Measurements from ENCODE around the gene CFDP1.

The CFDP1 gene

GRCh38 chr16:75476817-75477216, 43.5 kb upstream of the CFDP1 start:
- POLR2A ChIA-PET, result interaction anchor here (1.1 to 1.2 kb wide), 2 partner anchors 40 to 43 kb away, joined by 4 to 6 read pairs; no protein-coding TSS in a partner anchor
- no peak overlapping the region for H3K4me3 ChIP-seq (ENCODE audit: low read depth, low read length)

More at GRCh38 chr16:75476817-75477216, 43.5 kb upstream of the CFDP1 start:
- Histone ChIP-seq H3K36me3 (ENCODE audit: control insufficient read depth in 2 of 2, insufficient read depth in 1 of 2, low read length in 2 of 2) (peaks cover 0 to 5% of the 10 kb centered on the region in 2 experiments; a peak in 1 of 3 replicates), H3K9me3 (ENCODE audit: control insufficient read depth, insufficient read depth, low read depth, low read length) (no peaks in the 10 kb centered on the region), H3K27ac (ENCODE audit: extremely low read depth, low read depth, low read length) (no peak overlapping the region), H3K4me1 (ENCODE audit: control insufficient read depth, insufficient read depth, low read length) (no peaks in the 10 kb centered on the region)
- no peak for TF ChIP-seq ZNF148 (tag by site-specific recombination; IDR thresholded peaks at IDR 0.05; ENCODE audit: borderline replicate concordance)
- TF ChIP-seq ZNF670 (tag by site-specific recombination; IDR thresholded peaks at IDR 0.05; ENCODE audit: low read depth), result no peak
- no peak for TF ChIP-seq ZFP37 (tag by site-specific recombination; IDR thresholded peaks at IDR 0.05)
- TF ChIP-seq ZNF624 (tag by site-specific recombination; IDR thresholded peaks at IDR 0.05), result no peak
- TF ChIP-seq ZNF24 (tag by site-specific recombination; IDR thresholded peaks at IDR 0.05), result no peak
- no peak for TF ChIP-seq ZNF518A (tag by site-specific recombination; conservative IDR thresholded peaks at IDR 0.05; ENCODE audit: low read depth)
- no peak for TF ChIP-seq ZNF561 (tag by site-specific recombination; IDR thresholded peaks at IDR 0.05; ENCODE audit: borderline replicate concordance)
- TF ChIP-seq SETDB1 (IDR thresholded peaks at IDR 0.05; ENCODE audit: insufficient read length, low read length), result no peak
- no peak for TF ChIP-seq ZNF398 (tag by site-specific recombination; IDR thresholded peaks at IDR 0.05)
- no peak for TF ChIP-seq ZNF37A (tag by site-specific recombination; IDR thresholded peaks at IDR 0.05)
- TF ChIP-seq ZNF335 (tag by site-specific recombination; conservative IDR thresholded peaks at IDR 0.05), result no peak
- no peak for TF ChIP-seq YY1 (tag by site-specific recombination; IDR thresholded peaks at IDR 0.05)
- CTCF ChIA-PET, result interaction anchor here (1.2 to 2.1 kb wide), 4 partner anchors 11 to 278 kb away, joined by 3 to 9 read pairs (median 8); no protein-coding TSS in a partner anchor
